NCI-H1436 (cell line): ENCODE results near the gene PTH2.

Source experiments
- DNase-seq: peaks from one replicate; lab custom pipeline; 2025; lab: John Stamatoyannopoulos, UW

Gene PTH2

GRCh38 chr19:49430678-49431329 lies 7.6 kb upstream of the PTH2 start:
- DNase-seq = no peak

GRCh38 chr19:49430172-49430677 lies 7.0 kb upstream of the PTH2 start:
- DNase-seq = no peak

GRCh38 chr19:49428547-49429451 lies 5.6 kb upstream of the PTH2 start:
- no peak for DNase-seq

- DNase-seq = no peak
Observed at GRCh38 chr19:49427855-49428546, 4.8 kb upstream of the PTH2 start.

- no peak for DNase-seq
Observed at GRCh38 chr19:49427339-49427738, 4.1 kb upstream of the PTH2 start.

- DNase-seq = peak; percentile 70
Observed at GRCh38 chr19:49425922-49426592, 2.8 kb upstream of the PTH2 start.

- DNase-seq = no peak
Observed at GRCh38 chr19:49425178-49425577, 1.9 kb upstream of the PTH2 start, which contains the start of gene GFY. TSS of gene GFY (plus strand) at chr19:49425388. CDS start at chr19:49426431, 1,043 bp downstream.

- no peak for DNase-seq
Observed at GRCh38 chr19:49423985-49424303, 703 bp upstream of the PTH2 start.

GRCh38 chr19:49422407-49423070 lies 702 bp downstream of the PTH2 start:
- peak; percentile 77 for DNase-seq

- DNase-seq = no peak
Observed at GRCh38 chr19:49421878-49422202, 1.4 kb downstream of the PTH2 start.

- DNase-seq = peak; percentile 96
Observed at GRCh38 chr19:49421039-49421877, 2.0 kb downstream of the PTH2 start.

GRCh38 chr19:49420227-49420626 lies 3.0 kb downstream of the PTH2 start:
- no peak for DNase-seq

- DNase-seq = no peak
Observed at GRCh38 chr19:49419173-49419572, 4.1 kb downstream of the PTH2 start.

GRCh38 chr19:49418511-49418910 lies 4.7 kb downstream of the PTH2 start:
- no peak for DNase-seq

GRCh38 chr19:49417088-49417487 lies 6.2 kb downstream of the PTH2 start:
- DNase-seq = no peak

GRCh38 chr19:49415810-49416200 lies 7.4 kb downstream of the PTH2 start:
- no peak for DNase-seq

GRCh38 chr19:49415102-49415809 lies 8.0 kb downstream of the PTH2 start:
- DNase-seq = no peak

- no peak for DNase-seq
Observed at GRCh38 chr19:49414256-49414655, 9.0 kb downstream of the PTH2 start.

GRCh38 chr19:49413348-49413747 lies 9.9 kb downstream of the PTH2 start:
- DNase-seq = no peak

- no peak for DNase-seq
Observed at GRCh38 chr19:49411681-49412326, 11.4 kb downstream of the PTH2 start.
